ENCODE results near the gene CCDC15.

DNA sequence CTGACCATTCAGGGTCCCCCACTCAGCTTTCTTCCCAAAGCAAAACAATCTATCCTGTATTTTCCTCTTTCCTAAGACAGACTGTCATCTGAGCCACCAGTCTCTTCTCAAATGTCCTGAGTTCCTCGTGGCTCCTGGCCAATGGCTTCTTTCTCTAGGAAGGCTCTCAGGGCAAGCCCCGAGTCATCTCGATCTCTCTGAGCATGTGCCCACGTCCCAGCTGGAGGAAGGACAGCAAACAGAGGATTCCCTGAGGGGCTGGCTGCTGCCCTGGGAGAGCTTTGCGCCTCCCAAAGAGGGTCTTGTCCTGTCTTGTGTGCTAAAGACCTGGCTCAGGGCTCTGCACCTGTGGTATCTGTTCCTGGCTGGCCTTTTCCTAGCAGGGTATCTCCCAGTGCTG lies 117.4 kb downstream of the CCDC15 start:
- TF ChIP-seq POLR2A (IDR thresholded peaks at IDR 0.05): no peak
- no peak for TF ChIP-seq CTCF (IDR thresholded peaks at IDR 0.05)
- no peak for TF ChIP-seq EP300 (IDR thresholded peaks at IDR 0.05)
- no peak for TF ChIP-seq POLR2AphosphoS5 (IDR thresholded peaks at IDR 0.05)
